Fibroblast of lung (primary cell): ENCODE results near the gene STARD13. TPM values are rescaled to one million over a fixed set of nuclear protein-coding genes. Genes with fewer than 3 reads are reported as not detected.

Source experiments
- DNase-seq, 2 donors: peaks; one replicate each; pipeline versions ENCODE4 v3.0.0 to v3.0.0-alpha.2; 2010; ENCODE audit warnings: low read depth in 2 of 2
- H2AFZ ChIP-seq: 2 replicates; pipeline ENCODE4 v1.5.1; 2012; ENCODE audit warnings: low read length, control low read depth, inconsistent platforms
- H3K27ac ChIP-seq: 2 replicates; pipeline ENCODE4 v1.5.1; 2011; ENCODE audit warnings: low read length, control low read depth; ENCODE audit not compliant: insufficient read depth
- H3K27me3 ChIP-seq: 2 replicates; pipeline ENCODE4 v1.5.1; 2011; ENCODE audit warnings: mild to moderate bottlenecking, low read length; ENCODE audit not compliant: control insufficient read depth, insufficient read depth
- H3K36me3 ChIP-seq: 2 replicates; pipeline ENCODE4 v1.5.1; 2011; ENCODE audit warnings: low read length; ENCODE audit not compliant: control insufficient read depth, insufficient read depth
- H3K4me1 ChIP-seq: 2 replicates; pipeline ENCODE4 v1.5.1; 2011; ENCODE audit warnings: low read length; ENCODE audit not compliant: control insufficient read depth, insufficient read depth; ENCODE audit errors: extremely low read depth
- H3K4me2 ChIP-seq: 2 replicates; pipeline ENCODE4 v1.5.1; 2011; ENCODE audit warnings: low read length, control low read depth; ENCODE audit not compliant: insufficient read depth; ENCODE audit errors: extremely low read depth
- H3K4me3 ChIP-seq, 4 experiments: fragments of 200-600 bp in 1 of 4; sonication (generic) in 1 of 4; replicated peaks in 1 of 4; 2 replicates each; pipeline ENCODE4 v1.5.1; 2011 to 2016; ENCODE audit warnings: low read length in 4 of 4, low read depth in 3 of 4, mild to moderate bottlenecking in 3 of 4, control low read depth in 2 of 4, inconsistent platforms in 1 of 4, mixed read lengths in 1 of 4; ENCODE audit not compliant: insufficient read depth in 1 of 4; ENCODE audit errors: control extremely low read depth in 1 of 4
- H3K79me2 ChIP-seq: 2 replicates; pipeline ENCODE4 v1.5.1; 2012; ENCODE audit warnings: mild to moderate bottlenecking, low read length, inconsistent platforms; ENCODE audit not compliant: control insufficient read depth, insufficient read depth
- H3K9ac ChIP-seq: 2 replicates; pipeline ENCODE4 v1.5.1; 2011; ENCODE audit warnings: mild to moderate bottlenecking, low read length, control low read depth; ENCODE audit not compliant: insufficient read depth
- H3K9me3 ChIP-seq: 2 replicates; pipeline ENCODE4 v1.5.1; 2012; ENCODE audit warnings: low read depth, low read length; ENCODE audit not compliant: control insufficient read depth, insufficient read depth
- H4K20me1 ChIP-seq: 2 replicates; pipeline ENCODE4 v1.5.1; 2011; ENCODE audit warnings: low read length; ENCODE audit not compliant: control insufficient read depth, insufficient read depth; ENCODE audit errors: extremely low read depth
- EZH2 ChIP-seq: IDR thresholded peaks from 2 replicates; pipeline ENCODE4 v1.5.1; 2012; ENCODE audit warnings: low read length, control low read depth, mild to moderate bottlenecking; ENCODE audit errors: missing control alignments
- polyA plus RNA-seq, 2 donors: library from polyadenylated mRNA; depleted of rRNA in 1 of 2; stranded (reverse) in 1 of 2; unstranded in 1 of 2; fragments of >200 nt; gene quantifications; 2 replicates each; pipeline ENCODE4 v1.2.1, GENCODE V29; 2011 to 2012; ENCODE audit warnings: missing spikeins in 1 of 2
- total RNA-seq: library from RNA; depleted of rRNA; stranded (reverse); fragments of >200 nt; gene quantifications from 2 replicates; pipeline ENCODE4 v1.2.1, GENCODE V29; 2014
- TF ChIP-seq, protein P1 (sequence below), 2 donors: IDR thresholded peaks in 1 of 2; conservative IDR thresholded peaks in 1 of 2; 1 replicate in 1 of 2; 2 replicates in 1 of 2; pipeline ENCODE4 v1.5.1; 2011 to 2012; ENCODE audit warnings: low read length in 2 of 2, control low read depth in 1 of 2, inconsistent platforms in 1 of 2, low read depth in 1 of 2, mild to moderate bottlenecking in 1 of 2

Gene STARD13
- total and polyA plus RNA-seq, 2 donors (not counting 1 experiment from before 2014, with no cell fraction given), result 25.2 to 44.6 TPM

DNA sequence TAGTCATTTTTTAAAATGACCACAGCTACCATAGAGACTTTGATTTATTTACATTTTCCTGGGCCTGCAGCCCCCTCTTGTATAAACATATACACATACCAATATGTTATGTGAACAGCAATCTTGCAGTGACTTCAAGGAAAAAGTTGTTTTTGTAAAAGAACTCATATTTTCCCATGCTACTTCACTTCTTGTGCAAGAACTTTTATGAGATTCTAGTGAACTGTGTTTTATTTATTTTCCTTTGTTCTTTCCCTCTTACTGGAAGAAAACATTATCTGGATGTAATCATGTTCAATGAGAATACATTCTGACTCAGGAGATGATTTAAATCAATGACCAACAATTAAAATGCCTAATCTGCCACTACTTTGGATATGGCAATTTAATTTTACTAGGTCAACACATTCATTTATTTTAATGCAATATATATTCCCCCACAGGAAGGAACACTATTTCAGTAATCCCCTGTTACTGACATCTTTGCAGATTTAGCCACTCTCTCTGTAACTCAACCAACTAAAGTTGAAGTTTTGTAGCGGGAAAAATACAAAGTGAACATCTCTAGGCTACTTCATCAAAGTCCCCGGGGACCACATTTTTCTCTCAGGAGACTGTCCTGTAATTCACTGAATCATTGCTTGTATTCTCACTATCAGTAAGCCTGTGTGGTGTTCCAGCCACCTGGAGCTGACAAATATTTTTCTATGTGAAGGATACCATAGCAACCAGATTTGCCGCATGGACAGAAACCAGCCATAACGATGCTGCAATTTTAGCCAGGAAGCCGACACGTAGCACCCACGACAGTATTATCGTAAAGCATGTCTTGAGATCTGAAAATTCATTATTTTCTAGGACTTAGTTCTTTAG, 90.5 kb downstream of the STARD13 start:
- peak; percentile 94 to 97 for DNase-seq
- peaks cover 81% of the 10 kb centered on the region for H3K79me2 ChIP-seq
- H3K9ac ChIP-seq, result no peak overlapping the region
- peaks cover 28% of the 10 kb centered on the region for H3K4me1 ChIP-seq
- peaks cover 1% of the 10 kb centered on the region for H3K36me3 ChIP-seq
- no peak for TF ChIP-seq EZH2
- TF ChIP-seq, protein P1, sequence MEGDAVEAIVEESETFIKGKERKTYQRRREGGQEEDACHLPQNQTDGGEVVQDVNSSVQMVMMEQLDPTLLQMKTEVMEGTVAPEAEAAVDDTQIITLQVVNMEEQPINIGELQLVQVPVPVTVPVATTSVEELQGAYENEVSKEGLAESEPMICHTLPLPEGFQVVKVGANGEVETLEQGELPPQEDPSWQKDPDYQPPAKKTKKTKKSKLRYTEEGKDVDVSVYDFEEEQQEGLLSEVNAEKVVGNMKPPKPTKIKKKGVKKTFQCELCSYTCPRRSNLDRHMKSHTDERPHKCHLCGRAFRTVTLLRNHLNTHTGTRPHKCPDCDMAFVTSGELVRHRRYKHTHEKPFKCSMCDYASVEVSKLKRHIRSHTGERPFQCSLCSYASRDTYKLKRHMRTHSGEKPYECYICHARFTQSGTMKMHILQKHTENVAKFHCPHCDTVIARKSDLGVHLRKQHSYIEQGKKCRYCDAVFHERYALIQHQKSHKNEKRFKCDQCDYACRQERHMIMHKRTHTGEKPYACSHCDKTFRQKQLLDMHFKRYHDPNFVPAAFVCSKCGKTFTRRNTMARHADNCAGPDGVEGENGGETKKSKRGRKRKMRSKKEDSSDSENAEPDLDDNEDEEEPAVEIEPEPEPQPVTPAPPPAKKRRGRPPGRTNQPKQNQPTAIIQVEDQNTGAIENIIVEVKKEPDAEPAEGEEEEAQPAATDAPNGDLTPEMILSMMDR (conservative IDR thresholded peaks at IDR 0.05 in 1 of 2, IDR thresholded peaks at IDR 0.05 in 1 of 2; ENCODE audit: low read depth in 1 of 2, low read length in 2 of 2), result no peak
- peak overlapping the region; percentile 55 for H3K4me2 ChIP-seq
- H3K9me3 ChIP-seq, result no peaks in the 10 kb centered on the region
- peak overlapping the region in 1 of 4 experiments; percentile 35 for H3K4me3 ChIP-seq
- H2AFZ ChIP-seq, result no peak overlapping the region
- no peaks in the 10 kb centered on the region for H3K27me3 ChIP-seq
- no peaks in the 10 kb centered on the region for H4K20me1 ChIP-seq
- H3K27ac ChIP-seq, result peak overlapping the region; percentile 81

DNA sequence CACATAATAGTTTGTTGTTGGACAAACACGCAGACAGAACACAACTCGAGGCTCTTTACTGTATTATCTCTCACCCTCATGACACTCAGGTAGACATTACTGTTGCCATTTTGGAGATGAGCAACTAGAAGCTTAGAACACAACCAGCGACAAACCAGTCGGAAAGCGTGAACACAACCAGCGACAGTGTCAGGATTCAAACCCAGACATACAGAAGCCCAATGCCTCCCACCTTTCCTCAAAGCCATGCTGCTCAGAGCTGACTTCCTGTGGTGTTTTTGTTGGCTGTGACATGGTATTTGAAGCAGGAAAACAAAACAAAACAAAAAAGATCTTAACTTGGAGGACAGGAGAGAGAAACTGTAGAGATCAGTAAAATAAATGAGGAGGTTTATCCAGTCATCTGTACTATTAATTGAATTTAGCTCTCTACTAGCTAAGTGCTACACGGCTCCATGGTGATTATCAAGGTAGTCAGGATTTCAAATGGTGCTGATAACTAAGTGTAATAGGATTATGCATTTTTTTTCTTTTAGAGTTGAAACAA, 92.1 kb downstream of the STARD13 start:
- no peak overlapping the region for H3K4me3 ChIP-seq
- peak in 1 of 2 donors; percentile 82 for DNase-seq

More for the DNA sequence above, 92.1 kb downstream of the STARD13 start:
- Histone ChIP-seq H3K4me1 (peaks cover 24% of the 10 kb centered on the region), H3K36me3 (no peaks in the 10 kb centered on the region), H4K20me1 (no peaks in the 10 kb centered on the region), H3K9me3 (no peaks in the 10 kb centered on the region), H3K79me2 (peaks cover 73% of the 10 kb centered on the region), H2AFZ (no peak overlapping the region), H3K4me2 (no peak overlapping the region), H3K27ac (peak overlapping the region; percentile 81), H3K27me3 (no peaks in the 10 kb centered on the region), H3K9ac (no peak overlapping the region)
- no peak for TF ChIP-seq EZH2
- TF ChIP-seq, protein P1 (conservative IDR thresholded peaks at IDR 0.05 in 1 of 2, IDR thresholded peaks at IDR 0.05 in 1 of 2; ENCODE audit: low read depth in 1 of 2, low read length in 2 of 2), result no peak
